DOHH2 (cell line): ENCODE measurements around the gene KRT5.

Experiments
- H3F3A ChIP-seq: fragments of 200-600 bp; sonication (generic), shearing (Covaris generic); 2 replicates; pipeline ENCODE4 v1.6.0; 2016; ENCODE audit warnings: antibody characterized with exemption, mild to moderate bottlenecking; ENCODE audit not compliant: control insufficient read depth, insufficient read depth
- H3K27ac ChIP-seq: fragments of 200-600 bp; sonication (generic); 2 replicates; pipeline ENCODE4 v1.5.1; 2014; ENCODE audit warnings: low read depth, mild to moderate bottlenecking, low read length, moderate library complexity
- H3K27me3 ChIP-seq: fragments of 200-600 bp; sonication (generic); 2 replicates; pipeline ENCODE4 v1.6.1; 2014; ENCODE audit warnings: mild to moderate bottlenecking, low read length, mixed read lengths; ENCODE audit not compliant: control insufficient read depth
- H3K36me3 ChIP-seq: fragments of 200-600 bp; sonication (generic); 2 replicates; pipeline ENCODE4 v1.6.1; 2014; ENCODE audit warnings: mild to moderate bottlenecking, low read length, moderate library complexity, mixed read lengths; ENCODE audit not compliant: control insufficient read depth
- H3K4me1 ChIP-seq: fragments of 200-600 bp; sonication (generic); 2 replicates; pipeline ENCODE4 v1.6.1; 2014; ENCODE audit warnings: mild to moderate bottlenecking, low read length, mixed read lengths; ENCODE audit not compliant: control insufficient read depth
- H3K4me2 ChIP-seq: fragments of 200-600 bp; sonication (generic); 2 replicates; pipeline ENCODE4 v1.6.0; 2014; ENCODE audit warnings: mild to moderate bottlenecking, low read length, moderate library complexity
- H3K4me3 ChIP-seq: fragments of 200-600 bp; sonication (generic); 2 replicates; pipeline ENCODE4 v1.5.1; 2014; ENCODE audit warnings: mild to moderate bottlenecking, low read length, mixed read lengths
- H3K79me2 ChIP-seq: fragments of 200-600 bp; sonication (generic); 2 replicates; pipeline ENCODE4 v1.6.1; 2014; ENCODE audit warnings: mild to moderate bottlenecking, low read length, mixed read lengths; ENCODE audit not compliant: control insufficient read depth
- H3K9me2 ChIP-seq: fragments of 200-600 bp; sonication (generic); replicated peaks from 2 replicates; pipeline ENCODE4 v1.6.1; 2014; ENCODE audit warnings: mild to moderate bottlenecking, low read length, mixed read lengths; ENCODE audit not compliant: control insufficient read depth
- H3K9me3 ChIP-seq: fragments of 200-600 bp; sonication (generic); 2 replicates; pipeline ENCODE4 v1.6.1; 2014; ENCODE audit warnings: antibody characterized with exemption, low read length, mixed read lengths; ENCODE audit not compliant: control insufficient read depth, insufficient read depth
- H4K20me1 ChIP-seq: fragments of 200-600 bp; sonication (generic); 2 replicates; pipeline ENCODE4 v1.6.0; 2014; ENCODE audit warnings: low read depth, mild to moderate bottlenecking, antibody characterized with exemption, low read length, moderate library complexity; ENCODE audit not compliant: control insufficient read depth, insufficient read depth
- CTCF ChIP-seq: fragments of 200-600 bp; sonication (generic); IDR thresholded peaks from one replicate; pipeline ENCODE4 v1.5.1; 2014; ENCODE audit warnings: antibody characterized with exemption, mild to moderate bottlenecking, low read depth, low read length; ENCODE audit not compliant: poor library complexity, severe bottlenecking
- EZH2phosphoT487 ChIP-seq: fragments of 200-600 bp; sonication (generic); IDR thresholded peaks from 2 replicates; pipeline ENCODE4 v1.6.1; 2017; ENCODE audit warnings: borderline replicate concordance, mild to moderate bottlenecking, antibody characterized with exemption, low read length, moderate library complexity, mixed read lengths

Gene KRT5

DNA sequence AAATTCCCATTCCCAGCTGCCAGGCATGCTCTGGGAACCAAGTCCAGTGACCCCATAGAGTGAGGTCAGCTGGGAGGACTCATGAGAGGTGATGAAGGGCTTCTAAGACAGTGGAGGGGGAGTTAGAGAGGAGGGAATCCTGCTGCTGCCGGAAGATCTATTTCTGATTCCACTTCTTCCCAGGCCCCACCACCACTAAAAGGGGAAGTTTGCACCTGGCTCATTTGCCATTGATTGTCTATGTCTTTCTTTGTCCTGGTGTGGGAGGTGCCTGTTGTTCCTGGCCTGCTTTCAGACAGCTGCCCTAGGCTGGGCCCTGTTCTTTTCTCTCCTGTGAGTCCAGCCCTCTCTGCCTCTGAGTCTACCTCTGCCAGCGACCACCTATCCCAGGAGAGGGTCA lies 24.1 kb downstream of the KRT5 start:
- Histone ChIP-seq H3K9me2 (no peaks in the 10 kb centered on the region), H3K4me2 (no peak overlapping the region), H3K36me3 (no peaks in the 10 kb centered on the region), H3K4me3 (no peak overlapping the region), H3K9me3 (no peaks in the 10 kb centered on the region), H3K27ac (no peak overlapping the region), H4K20me1 (no peaks in the 10 kb centered on the region), H3K4me1 (no peaks in the 10 kb centered on the region), H3F3A (no peaks in the 10 kb centered on the region), H3K27me3 (peaks cover 15% of the 10 kb centered on the region), H3K79me2 (no peaks in the 10 kb centered on the region)
- TF ChIP-seq EZH2phosphoT487 (no peak), CTCF (no peak)

DNA sequence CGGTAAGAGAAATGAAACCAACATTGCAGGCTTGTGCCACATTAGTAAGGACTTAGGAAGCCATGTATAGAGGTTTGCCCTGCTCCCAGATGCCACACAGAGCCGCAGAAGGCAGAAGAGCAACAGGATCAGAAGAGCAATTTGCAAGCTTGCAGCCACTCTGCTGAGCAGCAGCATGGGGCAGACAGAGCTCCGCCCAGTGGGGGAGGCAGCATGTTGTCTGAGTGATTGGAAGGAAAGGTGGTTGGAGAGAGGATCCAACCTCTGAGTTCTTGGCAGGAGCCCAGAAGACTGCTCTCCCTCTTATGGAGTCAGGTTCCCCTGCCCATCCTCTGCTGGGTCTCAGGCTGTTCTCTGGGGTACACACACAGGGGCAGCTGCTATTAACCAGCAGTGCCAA lies 24.8 kb downstream of the KRT5 start:
- H3K79me2 ChIP-seq = no peaks in the 10 kb centered on the region
- H3K36me3 ChIP-seq = no peaks in the 10 kb centered on the region
- no peaks in the 10 kb centered on the region for H3K9me3 ChIP-seq
- no peaks in the 10 kb centered on the region for H3K9me2 ChIP-seq
- H4K20me1 ChIP-seq = no peaks in the 10 kb centered on the region
- peaks cover 15% of the 10 kb centered on the region for H3K27me3 ChIP-seq
- H3K4me3 ChIP-seq = no peak overlapping the region
- H3K27ac ChIP-seq = no peak overlapping the region
- no peak for TF ChIP-seq EZH2phosphoT487
- no peak for TF ChIP-seq CTCF
- H3F3A ChIP-seq = no peaks in the 10 kb centered on the region
- H3K4me1 ChIP-seq = no peaks in the 10 kb centered on the region
- H3K4me2 ChIP-seq = no peak overlapping the region

DNA sequence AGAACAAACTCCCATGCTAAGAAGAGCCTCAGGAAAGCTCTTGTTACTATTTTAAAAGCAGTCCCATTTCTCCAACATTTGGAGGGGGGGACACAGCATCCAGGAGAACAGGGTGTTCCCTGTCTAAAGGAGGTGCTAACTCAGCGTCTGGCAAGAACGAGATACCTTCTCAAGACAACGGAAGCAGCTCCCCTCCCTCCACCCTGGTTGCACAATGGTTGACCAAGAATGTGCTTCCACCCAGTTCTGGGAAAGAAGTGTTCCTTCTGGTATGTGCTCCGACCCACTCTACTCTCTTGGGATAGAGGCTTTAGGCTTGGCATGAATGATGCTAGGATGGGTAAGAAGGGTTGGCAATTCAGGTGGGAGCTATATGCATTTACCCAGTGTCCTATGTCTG lies 25.7 kb downstream of the KRT5 start:
- Histone ChIP-seq H3K4me3 (no peak overlapping the region), H4K20me1 (no peaks in the 10 kb centered on the region), H3K4me2 (no peak overlapping the region), H3K9me3 (no peaks in the 10 kb centered on the region), H3K9me2 (no peaks in the 10 kb centered on the region), H3K27me3 (peaks cover 15% of the 10 kb centered on the region), H3K36me3 (no peaks in the 10 kb centered on the region), H3K79me2 (no peaks in the 10 kb centered on the region), H3F3A (no peaks in the 10 kb centered on the region), H3K4me1 (no peaks in the 10 kb centered on the region), H3K27ac (no peak overlapping the region)
- no peak for TF ChIP-seq CTCF
- no peak for TF ChIP-seq EZH2phosphoT487

DNA sequence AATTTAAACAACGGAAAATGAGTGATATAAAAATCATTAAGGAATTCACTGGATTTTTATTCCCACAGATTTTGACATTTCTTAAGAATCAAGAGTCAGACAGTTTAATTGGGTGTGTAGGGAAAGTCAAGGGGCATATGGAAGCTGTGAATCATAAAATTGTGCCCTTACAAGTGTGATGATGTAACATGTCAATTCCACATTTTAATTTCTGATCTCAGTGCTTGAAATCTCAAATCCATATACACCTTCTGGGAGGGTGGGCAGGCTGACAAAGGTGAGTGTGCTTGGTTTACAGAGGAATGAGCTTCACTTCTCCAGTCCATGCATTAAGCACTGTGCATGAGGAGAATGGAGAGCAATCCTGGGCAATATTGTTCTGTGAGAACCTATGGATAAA lies 26.1 kb downstream of the KRT5 start:
- Histone ChIP-seq H3K4me1 (no peaks in the 10 kb centered on the region), H3F3A (no peaks in the 10 kb centered on the region), H3K4me3 (no peak overlapping the region), H3K4me2 (no peak overlapping the region), H3K36me3 (no peaks in the 10 kb centered on the region), H3K27ac (no peak overlapping the region), H4K20me1 (no peaks in the 10 kb centered on the region), H3K27me3 (peaks cover 15% of the 10 kb centered on the region), H3K9me2 (no peaks in the 10 kb centered on the region), H3K9me3 (no peaks in the 10 kb centered on the region), H3K79me2 (no peaks in the 10 kb centered on the region)
- no peak for TF ChIP-seq CTCF
- no peak for TF ChIP-seq EZH2phosphoT487
